GM21515 (cell line): Measurements from ENCODE around the gene TPRN.

Experiments used
- ATAC-seq: cut with Tn5 transposase; IDR thresholded peaks from one replicate; pipeline ENCODE4 v1.9.1; 2021; ENCODE audit not compliant: unreplicated experiment

The TPRN gene

GRCh38 chr9:137236936-137237421, 36.4 kb upstream of the TPRN start:
- ATAC-seq: no peak

- ATAC-seq: no peak
Measured at GRCh38 chr9:137236238-137236935, 35.8 kb upstream of the TPRN start.

GRCh38 chr9:137235424-137236237, 35.1 kb upstream of the TPRN start:
- ATAC-seq: no peak

- ATAC-seq: no peak
Measured at GRCh38 chr9:137234758-137235423, 34.4 kb upstream of the TPRN start.

GRCh38 chr9:137234055-137234697, 33.6 kb upstream of the TPRN start:
- no peak for ATAC-seq

- ATAC-seq: no peak
Measured at GRCh38 chr9:137233143-137233980, 32.8 kb upstream of the TPRN start.

GRCh38 chr9:137232510-137232909, 32.0 kb upstream of the TPRN start:
- no peak for ATAC-seq

GRCh38 chr9:137232101-137232500, 31.6 kb upstream of the TPRN start:
- no peak for ATAC-seq

- no peak for ATAC-seq
Measured at GRCh38 chr9:137231372-137232039, 31.0 kb upstream of the TPRN start.

GRCh38 chr9:137230705-137231371, 30.3 kb upstream of the TPRN start, which contains the start of gene SLC34A3:
Gene SLC34A3 (plus strand): TSS chr9:137230901. CDS start chr9:137231703, 802 bp downstream.
- no peak for ATAC-seq

GRCh38 chr9:137229903-137230704, 29.6 kb upstream of the TPRN start:
- no peak for ATAC-seq

- ATAC-seq: no peak
Measured at GRCh38 chr9:137228968-137229896, 28.7 kb upstream of the TPRN start.

GRCh38 chr9:137228506-137228967, 28.0 kb upstream of the TPRN start:
- no peak for ATAC-seq

- ATAC-seq: no peak
Measured at GRCh38 chr9:137227853-137228505, 27.4 kb upstream of the TPRN start.

- no peak for ATAC-seq
Measured at GRCh38 chr9:137227054-137227852, 26.7 kb upstream of the TPRN start, which contains the start of gene RNF224. Gene RNF224 (plus strand): TSS chr9:137227502. CDS start chr9:137228336, 834 bp downstream.
